BLaER1 treated with 17β-estradiol and CSF1 and Interleukin-3, amounts not matched to agents 10 nM and 100 nM (cell line): ENCODE results near the gene ZNF532.

ENCODE experiments used
- H3K27ac ChIP-seq, 11 experiments: shearing (Covaris generic); formaldehyde crosslinking; 2 replicates each; pipeline ENCODE4 v1.8.1; 2022
- H3K27me3 ChIP-seq, 11 experiments: shearing (Covaris generic); formaldehyde crosslinking; 2 replicates each; pipeline ENCODE4 v1.8.1; 2022
- H3K36me3 ChIP-seq, 11 experiments: shearing (Covaris generic); formaldehyde crosslinking; 2 replicates each; pipeline ENCODE4 v1.8.1; 2022
- H3K4me1 ChIP-seq, 10 experiments: shearing (Covaris generic); formaldehyde crosslinking; 2 replicates each; pipeline ENCODE4 v1.8.1; 2022
- H3K4me2 ChIP-seq, 11 experiments: shearing (Covaris generic); formaldehyde crosslinking; 2 replicates each; pipeline ENCODE4 v1.8.1; 2022
- H3K4me3 ChIP-seq, 10 experiments: shearing (Covaris generic); formaldehyde crosslinking; 2 replicates each; pipeline ENCODE4 v1.8.1; 2022
- H3K9ac ChIP-seq, 11 experiments: shearing (Covaris generic); formaldehyde crosslinking; 2 replicates each; pipeline ENCODE4 v1.8.1; 2022
- H3K9me3 ChIP-seq, 11 experiments: shearing (Covaris generic); formaldehyde crosslinking; replicated peaks in 1 of 11; 2 replicates each; pipeline ENCODE4 v1.8.1; 2022
- H4K20me1 ChIP-seq, 11 experiments: shearing (Covaris generic); formaldehyde crosslinking; 2 replicates each; pipeline ENCODE4 v1.8.1; 2022
- Cebpa-rat ChIP-seq, 11 experiments: shearing (Covaris generic); IDR thresholded peaks; 2 replicates each; pipeline ENCODE4 v1.8.1; 2022

ZNF532 gene

DNA sequence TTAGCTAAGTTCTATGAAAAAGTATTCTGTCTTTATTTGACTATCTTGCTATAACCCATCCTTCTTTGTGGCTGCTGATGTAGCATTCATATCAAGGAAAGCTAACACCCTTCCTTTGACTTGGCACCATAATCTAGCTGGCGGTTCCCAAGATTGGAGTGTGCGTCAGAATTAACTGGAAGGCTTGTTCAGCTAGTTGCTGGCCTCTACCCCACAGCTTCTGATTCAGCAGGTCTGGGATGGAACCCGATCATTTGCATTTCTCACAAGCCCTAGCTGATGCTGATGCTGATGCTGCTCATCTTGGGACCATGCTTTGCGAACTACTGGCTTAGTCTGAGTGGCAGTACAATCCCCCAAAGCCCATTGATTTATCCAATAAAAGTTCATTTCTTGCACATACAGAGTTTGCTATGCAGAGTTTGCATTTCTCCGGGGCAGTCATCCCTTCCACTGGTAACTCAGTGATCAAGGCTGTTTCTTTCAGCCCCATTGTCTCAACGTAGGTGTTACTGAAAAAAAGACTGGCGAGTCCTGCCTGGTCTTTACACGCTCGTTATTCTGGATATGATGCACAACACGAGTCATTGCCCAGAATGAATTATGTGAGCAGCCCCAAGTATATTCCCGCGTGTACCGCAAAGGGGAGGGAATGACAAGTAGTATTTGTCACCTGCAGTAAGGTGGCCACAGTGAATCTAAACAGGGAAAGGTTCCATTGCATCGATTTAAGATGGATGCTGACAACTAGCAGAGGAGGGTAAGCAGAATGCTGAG lies 96.5 kb downstream of the ZNF532 start:
- Histone ChIP-seq H3K9me3 (no peaks in the 10 kb centered on the region), H3K4me1 (peaks cover 0 to 17% (median 0%) of the 10 kb centered on the region in 10 experiments; a peak in 6 of 20 replicates), H4K20me1 (no peaks in the 10 kb centered on the region), H3K36me3 (no peaks in the 10 kb centered on the region), H3K27ac (no peak overlapping the region), H3K4me2 (no peak overlapping the region), H3K27me3 (no peaks in the 10 kb centered on the region), H3K4me3 (no peak overlapping the region), H3K9ac (no peak overlapping the region)
- TF ChIP-seq Cebpa-rat (IDR thresholded peaks at IDR 0.05), result no peak

DNA sequence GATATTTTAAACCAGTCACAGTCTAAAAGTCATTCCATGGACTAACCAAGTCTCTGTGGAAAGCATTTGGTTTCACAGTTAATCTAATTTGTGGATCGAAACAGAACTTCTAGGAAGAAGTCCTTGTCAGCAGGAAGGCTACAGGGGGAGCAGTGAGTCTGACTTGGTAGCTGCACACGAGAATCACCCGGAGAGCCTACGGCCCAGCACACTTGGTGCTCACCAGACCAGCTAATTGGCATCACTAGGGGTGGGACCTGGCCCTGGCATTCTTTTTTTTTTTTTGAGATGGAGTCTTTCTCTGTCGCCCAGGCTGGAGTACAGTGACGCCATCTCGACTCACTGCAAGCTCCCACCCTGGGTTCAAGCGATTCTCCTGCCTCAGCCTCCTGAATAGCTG lies 97.7 kb downstream of the ZNF532 start:
- Histone ChIP-seq H3K9ac (no peak overlapping the region), H3K4me1 (peaks cover 0 to 29% (median 0%) of the 10 kb centered on the region in 10 experiments; a peak in 6 of 20 replicates), H3K4me2 (no peak overlapping the region), H3K27ac (no peak overlapping the region), H4K20me1 (no peaks in the 10 kb centered on the region), H3K4me3 (no peak overlapping the region), H3K27me3 (no peaks in the 10 kb centered on the region), H3K9me3 (no peaks in the 10 kb centered on the region), H3K36me3 (no peaks in the 10 kb centered on the region)
- no peak for TF ChIP-seq Cebpa-rat (IDR thresholded peaks at IDR 0.05)

GRCh38 chr18:58965291-58966004 lies 100.8 kb downstream of the ZNF532 start:
- H3K9ac ChIP-seq, result no peak overlapping the region
- H3K4me1 ChIP-seq, result peaks cover 0 to 37% (median 0%) of the 10 kb centered on the region in 10 experiments; a peak in 6 of 20 replicates
- H3K4me2 ChIP-seq, result peak overlapping the region in 3 of 11 experiments; percentile 26 to 58 (median 53); a peak in 5 of 22 replicates

DNA sequence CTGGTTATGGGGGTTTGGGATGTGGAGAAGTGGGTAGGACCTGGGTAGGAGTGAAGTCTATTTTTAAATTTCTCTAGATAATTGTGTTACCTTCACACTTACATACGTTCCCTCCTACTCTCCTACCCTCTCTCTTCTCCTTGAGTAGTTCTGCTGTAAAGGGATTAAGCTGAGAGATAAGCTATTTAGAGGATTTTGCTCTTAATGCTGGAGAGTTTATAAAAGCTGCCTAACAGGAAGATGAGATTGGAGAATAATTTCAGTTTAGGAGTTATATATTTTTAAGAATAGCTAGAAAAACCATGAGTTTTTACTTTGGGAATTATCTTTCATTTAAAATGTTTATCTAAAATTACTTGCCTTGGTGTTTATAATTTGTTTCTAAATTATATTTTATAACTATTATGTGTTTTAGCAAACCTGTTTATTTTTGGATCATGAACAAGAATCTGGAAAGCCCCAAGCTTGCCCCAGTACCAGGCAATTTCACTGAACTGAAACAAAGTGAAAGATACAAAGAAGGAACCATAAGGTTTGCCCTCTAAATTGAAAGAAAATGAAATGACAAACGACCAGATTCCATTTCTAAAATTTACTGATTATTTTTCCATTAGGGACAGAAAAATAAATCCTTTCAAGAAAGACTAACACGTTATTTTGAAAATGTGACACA lies 101.5 kb downstream of the ZNF532 start:
- Histone ChIP-seq H3K27ac (peak overlapping the region in 3 of 11 experiments; percentile 12 to 34 (median 25); a peak in 3 of 22 replicates), H3K9ac (no peak overlapping the region; a peak in 1 of 22 replicates)
- TF ChIP-seq Cebpa-rat (IDR thresholded peaks at IDR 0.05), result no peak

More at GRCh38 chr18:58965291-58966004, 100.8 kb downstream of the ZNF532 start:
- H4K20me1 ChIP-seq, result no peaks in the 10 kb centered on the region
- no peak for TF ChIP-seq Cebpa-rat (IDR thresholded peaks at IDR 0.05)
- H3K27me3 ChIP-seq, result no peaks in the 10 kb centered on the region
- H3K36me3 ChIP-seq, result no peaks in the 10 kb centered on the region
- H3K9me3 ChIP-seq, result no peaks in the 10 kb centered on the region
- H3K27ac ChIP-seq, result peak overlapping the region in 3 of 11 experiments; percentile 12 to 34 (median 25); a peak in 3 of 22 replicates
- no peak overlapping the region for H3K4me3 ChIP-seq

DNA sequence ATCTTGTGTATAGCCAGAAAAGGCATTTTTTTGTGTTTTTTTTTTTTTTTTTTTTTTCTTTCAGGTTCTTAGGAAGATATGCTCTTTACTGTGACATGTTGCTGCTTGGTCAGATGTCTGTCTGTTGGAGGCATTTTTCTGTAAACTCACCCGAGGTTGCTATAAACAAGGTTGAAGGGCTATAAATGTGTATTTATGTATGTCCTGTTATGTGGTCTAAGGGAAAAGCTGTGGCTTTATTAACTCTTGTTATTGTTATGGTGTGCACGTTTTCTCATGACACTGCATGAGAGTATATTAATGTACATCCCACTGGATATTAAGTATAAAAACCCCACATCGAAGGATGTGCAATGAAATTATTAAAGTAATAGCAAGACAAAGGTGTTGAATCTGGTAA lies 102.0 kb downstream of the ZNF532 start:
- Histone ChIP-seq H3K9me3 (no peaks in the 10 kb centered on the region), H3K27ac (peak overlapping the region in 2 of 11 experiments; percentile 2 to 23; a peak in 2 of 22 replicates), H3K4me3 (no peak overlapping the region), H3K4me2 (peak overlapping the region in 3 of 11 experiments; percentile 23 to 58 (median 53); a peak in 5 of 22 replicates), H3K27me3 (no peaks in the 10 kb centered on the region), H4K20me1 (no peaks in the 10 kb centered on the region), H3K4me1 (peaks cover 0 to 37% (median 0%) of the 10 kb centered on the region in 10 experiments; a peak in 6 of 20 replicates), H3K36me3 (no peaks in the 10 kb centered on the region), H3K9ac (no peak overlapping the region)
- no peak for TF ChIP-seq Cebpa-rat (IDR thresholded peaks at IDR 0.05)

More for the DNA sequence above, 101.5 kb downstream of the ZNF532 start:
- no peaks in the 10 kb centered on the region for H3K27me3 ChIP-seq
- peak overlapping the region in 3 of 11 experiments; percentile 26 to 58 (median 53); a peak in 5 of 22 replicates for H3K4me2 ChIP-seq
- H3K36me3 ChIP-seq, result no peaks in the 10 kb centered on the region
- no peaks in the 10 kb centered on the region for H3K9me3 ChIP-seq
- H3K4me1 ChIP-seq, result peaks cover 0 to 37% (median 0%) of the 10 kb centered on the region in 10 experiments; a peak in 6 of 20 replicates
- no peaks in the 10 kb centered on the region for H4K20me1 ChIP-seq
- H3K4me3 ChIP-seq, result no peak overlapping the region

- Histone ChIP-seq H3K4me3 (no peak overlapping the region), H3K9ac (no peak overlapping the region), H3K27me3 (no peaks in the 10 kb centered on the region), H3K27ac (no peak overlapping the region), H3K4me2 (peak overlapping the region in 1 of 11 experiments; percentile 38; a peak in 1 of 22 replicates), H4K20me1 (no peaks in the 10 kb centered on the region), H3K36me3 (no peaks in the 10 kb centered on the region), H3K4me1 (peaks cover 0 to 37% (median 0%) of the 10 kb centered on the region in 10 experiments; a peak in 6 of 20 replicates), H3K9me3 (no peaks in the 10 kb centered on the region)
- TF ChIP-seq Cebpa-rat (IDR thresholded peaks at IDR 0.05), result no peak
Measured at GRCh38 chr18:58967751-58968254, 103.1 kb downstream of the ZNF532 start.

DNA sequence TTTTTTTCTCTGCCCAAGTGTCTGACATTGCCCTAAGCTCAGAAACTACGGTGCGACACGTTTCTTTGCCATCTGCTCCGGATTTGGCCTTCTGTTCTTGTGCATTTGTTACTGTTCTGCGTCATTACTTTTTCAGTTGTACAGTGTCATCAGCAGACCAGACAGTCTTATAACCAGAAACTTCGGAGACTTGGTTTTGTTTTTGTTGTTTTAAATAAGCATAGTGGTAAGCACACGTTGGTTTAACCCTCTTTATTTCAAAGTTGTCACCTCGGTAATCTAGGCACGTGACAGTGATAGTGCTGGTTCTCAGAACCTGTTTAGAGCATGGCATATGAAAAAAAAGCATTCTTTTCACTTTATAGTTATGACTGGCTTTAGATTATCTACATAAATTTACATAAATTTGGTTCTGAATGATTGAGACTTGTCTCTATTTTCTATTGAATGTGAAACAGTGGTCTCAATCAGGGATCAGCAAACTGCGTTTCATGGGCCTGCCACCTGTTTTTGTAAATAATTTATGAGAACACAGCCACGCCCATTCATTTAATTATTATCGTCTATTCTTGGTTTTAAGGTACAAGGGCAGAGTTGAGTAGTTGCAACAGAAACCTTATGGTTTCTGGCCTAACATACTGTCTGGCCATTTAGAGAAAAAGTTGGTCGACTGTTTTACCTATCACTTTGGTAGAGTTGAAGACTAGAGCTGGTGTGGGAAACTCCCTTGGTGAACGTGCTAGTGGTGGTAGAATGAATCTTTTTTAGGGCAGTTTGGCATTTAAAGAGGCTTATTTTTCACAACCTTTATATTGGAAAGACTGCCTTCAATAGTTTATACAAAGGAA lies 106.5 kb downstream of the ZNF532 start:
- Histone ChIP-seq H3K9ac (no peak overlapping the region), H3K9me3 (no peaks in the 10 kb centered on the region), H3K4me3 (no peak overlapping the region), H3K36me3 (no peaks in the 10 kb centered on the region), H3K27me3 (no peaks in the 10 kb centered on the region), H3K4me2 (no peak overlapping the region), H3K27ac (no peak overlapping the region), H3K4me1 (peaks cover 0 to 29% (median 0%) of the 10 kb centered on the region in 10 experiments; a peak in 5 of 20 replicates), H4K20me1 (no peaks in the 10 kb centered on the region)
- no peak for TF ChIP-seq Cebpa-rat (IDR thresholded peaks at IDR 0.05)

- Histone ChIP-seq H3K9me3 (no peaks in the 10 kb centered on the region), H3K4me3 (no peak overlapping the region), H3K9ac (no peak overlapping the region), H4K20me1 (no peaks in the 10 kb centered on the region), H3K4me2 (no peak overlapping the region), H3K27ac (no peak overlapping the region), H3K4me1 (peaks cover 0 to 9% (median 0%) of the 10 kb centered on the region in 10 experiments; a peak in 3 of 20 replicates), H3K36me3 (no peaks in the 10 kb centered on the region), H3K27me3 (no peaks in the 10 kb centered on the region)
- no peak for TF ChIP-seq Cebpa-rat (IDR thresholded peaks at IDR 0.05)
Measured at GRCh38 chr18:58975296-58975695, 110.6 kb downstream of the ZNF532 start.
